ENCODE data around the gene SSX2IP. TPM values are rescaled to one million over a fixed set of nuclear protein-coding genes. Genes with fewer than 3 reads are reported as not detected.
A peak's percentile ranks its signal among the peaks of the same experiment; 100 is the strongest.

SSX2IP gene
- 2.3 TPM for total RNA-seq

DNA sequence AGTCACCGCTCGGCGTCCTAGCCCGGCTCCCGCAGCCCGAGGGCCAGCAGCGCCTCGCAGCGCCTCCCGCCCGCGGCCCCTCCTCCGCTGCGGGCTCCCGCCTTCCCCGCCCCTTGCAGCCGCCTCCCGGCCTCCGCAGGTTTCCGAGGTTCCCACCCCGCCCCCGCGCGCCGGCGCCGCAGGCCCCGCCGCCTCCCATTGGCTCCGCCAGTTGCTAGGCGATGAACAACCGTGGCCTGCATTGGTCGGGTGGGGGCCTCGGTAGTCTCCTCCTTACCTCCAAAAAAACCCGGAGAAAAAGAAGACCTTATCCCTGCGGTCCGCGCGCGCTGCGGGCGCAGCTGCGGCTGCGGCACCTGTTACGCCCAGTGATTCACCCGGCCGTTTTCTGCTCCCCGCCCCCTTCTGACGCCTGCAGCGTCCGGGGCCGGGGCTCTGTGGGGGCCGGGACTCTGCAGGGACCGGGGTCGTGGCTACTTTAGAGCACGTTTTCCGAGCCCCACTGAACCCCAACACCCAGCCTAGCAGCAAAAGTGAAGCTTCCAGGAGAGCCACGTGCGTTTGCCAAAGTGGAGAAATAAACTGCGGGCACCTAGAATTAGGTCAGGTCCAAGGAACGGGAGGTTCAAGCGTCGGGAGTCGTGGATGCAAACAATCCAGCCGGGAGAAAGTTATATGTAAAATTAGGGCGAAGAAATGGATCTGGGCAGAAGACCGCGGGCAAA, at the start of gene SSX2IP:
Gene SSX2IP (minus strand): TSS at position 65 of the 725 bp plus-strand sequence. CDS start 19,242 bp downstream, outside the sequence.
- no peaks in the 10 kb centered on the region for H3K27me3 ChIP-seq
- H3K9me3 ChIP-seq = no peaks in the 10 kb centered on the region
- peak; percentile 93 to 98 for DNase-seq (ENCODE audit: low spot score in 2 of 2)
- TF ChIP-seq, protein P1, sequence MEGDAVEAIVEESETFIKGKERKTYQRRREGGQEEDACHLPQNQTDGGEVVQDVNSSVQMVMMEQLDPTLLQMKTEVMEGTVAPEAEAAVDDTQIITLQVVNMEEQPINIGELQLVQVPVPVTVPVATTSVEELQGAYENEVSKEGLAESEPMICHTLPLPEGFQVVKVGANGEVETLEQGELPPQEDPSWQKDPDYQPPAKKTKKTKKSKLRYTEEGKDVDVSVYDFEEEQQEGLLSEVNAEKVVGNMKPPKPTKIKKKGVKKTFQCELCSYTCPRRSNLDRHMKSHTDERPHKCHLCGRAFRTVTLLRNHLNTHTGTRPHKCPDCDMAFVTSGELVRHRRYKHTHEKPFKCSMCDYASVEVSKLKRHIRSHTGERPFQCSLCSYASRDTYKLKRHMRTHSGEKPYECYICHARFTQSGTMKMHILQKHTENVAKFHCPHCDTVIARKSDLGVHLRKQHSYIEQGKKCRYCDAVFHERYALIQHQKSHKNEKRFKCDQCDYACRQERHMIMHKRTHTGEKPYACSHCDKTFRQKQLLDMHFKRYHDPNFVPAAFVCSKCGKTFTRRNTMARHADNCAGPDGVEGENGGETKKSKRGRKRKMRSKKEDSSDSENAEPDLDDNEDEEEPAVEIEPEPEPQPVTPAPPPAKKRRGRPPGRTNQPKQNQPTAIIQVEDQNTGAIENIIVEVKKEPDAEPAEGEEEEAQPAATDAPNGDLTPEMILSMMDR (IDR thresholded peaks at IDR 0.05) = no peak
- intact Hi-C loops (cut with DNase I) = loop anchor here (1.0 to 5.0 kb wide), 4 partner anchors 8 to 184 kb away; partner anchors contain the start of genes CTBS, GNG5 and SPATA1
- H3K4me1 ChIP-seq = peaks cover 0 to 13% of the 10 kb centered on the region in 2 donors
- peak within 1 kb of the TSS; percentile 70 to 80 for H3K27ac ChIP-seq
- no peaks in the 10 kb centered on the region for H3K36me3 ChIP-seq
- peak within 1 kb of the TSS; percentile 70 to 93 for H3K4me3 ChIP-seq

GRCh38 chr1:84738237-84738636, 48.0 kb upstream of the SSX2IP start:
- H3K4me1 ChIP-seq = no peaks in the 10 kb centered on the region
- no peak for DNase-seq (ENCODE audit: low spot score in 2 of 2)
- intact Hi-C loops (cut with DNase I) = no loop called here
- TF ChIP-seq, protein P1 (IDR thresholded peaks at IDR 0.05) = no peak
- H3K9me3 ChIP-seq = no peaks in the 10 kb centered on the region
- no peaks in the 10 kb centered on the region for H3K36me3 ChIP-seq
- no peak overlapping the region for H3K4me3 ChIP-seq
- no peak overlapping the region for H3K27ac ChIP-seq
- no peaks in the 10 kb centered on the region for H3K27me3 ChIP-seq

GRCh38 chr1:84737590-84737989, 47.3 kb upstream of the SSX2IP start:
- no peak overlapping the region for H3K27ac ChIP-seq
- no peak for DNase-seq (ENCODE audit: low spot score in 2 of 2)
- TF ChIP-seq, protein P1 (IDR thresholded peaks at IDR 0.05) = no peak
- intact Hi-C loops (cut with DNase I) = no loop called here
- H3K36me3 ChIP-seq = no peaks in the 10 kb centered on the region
- no peaks in the 10 kb centered on the region for H3K4me1 ChIP-seq
- H3K9me3 ChIP-seq = no peaks in the 10 kb centered on the region
- no peak overlapping the region for H3K4me3 ChIP-seq
- H3K27me3 ChIP-seq = no peaks in the 10 kb centered on the region

- DNase-seq (ENCODE audit: low spot score in 2 of 2) = no peak
- Histone ChIP-seq H3K4me3 (no peak overlapping the region), H3K36me3 (no peaks in the 10 kb centered on the region), H3K27me3 (no peaks in the 10 kb centered on the region), H3K27ac (no peak overlapping the region), H3K9me3 (no peaks in the 10 kb centered on the region), H3K4me1 (no peaks in the 10 kb centered on the region)
- TF ChIP-seq, protein P1 (IDR thresholded peaks at IDR 0.05) = no peak
- intact Hi-C loops (cut with DNase I) = no loop called here
These were observed 46.7 kb upstream of the SSX2IP start for GRCh38 chr1:84736944-84737343.

DNA sequence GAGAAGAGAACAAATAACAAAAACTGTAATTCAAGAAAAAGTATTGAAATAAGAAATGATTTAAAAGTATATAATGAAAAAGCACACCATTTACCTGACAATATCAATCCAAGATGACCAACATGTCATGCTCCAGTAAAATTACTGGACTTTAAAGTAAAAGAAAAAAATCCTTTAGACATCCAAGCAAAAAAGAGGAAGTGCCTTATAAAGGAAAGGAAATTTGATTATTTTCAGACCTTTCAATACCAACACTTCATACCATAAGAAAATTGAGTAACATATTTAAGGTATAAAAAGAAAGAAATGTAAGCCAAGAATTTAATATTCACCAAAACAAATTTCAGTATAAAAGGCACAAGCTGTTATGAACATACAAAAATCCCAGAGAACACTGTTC, 46.2 kb upstream of the SSX2IP start:
- Histone ChIP-seq H3K27me3 (no peaks in the 10 kb centered on the region), H3K4me1 (no peaks in the 10 kb centered on the region), H3K36me3 (no peaks in the 10 kb centered on the region), H3K9me3 (no peaks in the 10 kb centered on the region), H3K4me3 (no peak overlapping the region), H3K27ac (no peak overlapping the region)
- TF ChIP-seq, protein P1 (IDR thresholded peaks at IDR 0.05) = no peak
- no peak for DNase-seq (ENCODE audit: low spot score in 2 of 2)
- intact Hi-C loops (cut with DNase I) = no loop called here
